Endothelial cell of umbilical vein (primary cell): ENCODE results near the gene RAB7B.

Experiments
- POLR2AphosphoS5 ChIP-seq: IDR thresholded peaks from 2 replicates; pipeline ENCODE4 v1.6.1; 2012; ENCODE audit warnings: low read depth, mild to moderate bottlenecking, control low read depth, low read length, moderate library complexity; ENCODE audit not compliant: insufficient read depth
- TF ChIP-seq, protein P1 (sequence below), 2 donors: IDR thresholded peaks; 1 replicate in 1 of 2; 2 replicates in 1 of 2; pipeline ENCODE4 v1.5.1; 2011; ENCODE audit warnings: low read length in 2 of 2, mild to moderate bottlenecking in 2 of 2, moderate library complexity in 2 of 2, control low read depth in 1 of 2, inconsistent platforms in 1 of 2, low read depth in 1 of 2; ENCODE audit not compliant: insufficient read depth in 1 of 2; ENCODE audit errors: extremely low read depth in 1 of 2

DNA sequence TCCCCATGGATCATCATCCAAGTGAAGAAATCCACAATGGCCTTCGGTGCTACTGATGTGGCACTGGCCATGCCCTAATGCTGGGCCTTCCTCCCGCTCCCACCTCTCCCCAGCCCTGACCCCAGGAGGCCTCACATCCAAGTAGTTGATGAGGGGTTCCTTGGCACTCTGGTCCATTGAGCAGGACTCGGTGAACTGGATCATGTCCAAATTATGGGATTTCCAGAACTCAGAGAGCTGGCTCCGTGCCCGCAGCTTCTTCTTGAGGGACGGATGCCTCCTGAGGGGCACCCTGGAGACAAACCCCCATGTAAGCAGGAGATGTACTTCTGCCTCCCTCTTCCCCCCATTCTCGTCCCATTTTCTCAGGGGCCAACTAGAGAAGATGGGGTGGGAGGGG is 19.6 kb upstream of the RAB7B start:
- no peak for TF ChIP-seq POLR2AphosphoS5
- TF ChIP-seq, protein P1, sequence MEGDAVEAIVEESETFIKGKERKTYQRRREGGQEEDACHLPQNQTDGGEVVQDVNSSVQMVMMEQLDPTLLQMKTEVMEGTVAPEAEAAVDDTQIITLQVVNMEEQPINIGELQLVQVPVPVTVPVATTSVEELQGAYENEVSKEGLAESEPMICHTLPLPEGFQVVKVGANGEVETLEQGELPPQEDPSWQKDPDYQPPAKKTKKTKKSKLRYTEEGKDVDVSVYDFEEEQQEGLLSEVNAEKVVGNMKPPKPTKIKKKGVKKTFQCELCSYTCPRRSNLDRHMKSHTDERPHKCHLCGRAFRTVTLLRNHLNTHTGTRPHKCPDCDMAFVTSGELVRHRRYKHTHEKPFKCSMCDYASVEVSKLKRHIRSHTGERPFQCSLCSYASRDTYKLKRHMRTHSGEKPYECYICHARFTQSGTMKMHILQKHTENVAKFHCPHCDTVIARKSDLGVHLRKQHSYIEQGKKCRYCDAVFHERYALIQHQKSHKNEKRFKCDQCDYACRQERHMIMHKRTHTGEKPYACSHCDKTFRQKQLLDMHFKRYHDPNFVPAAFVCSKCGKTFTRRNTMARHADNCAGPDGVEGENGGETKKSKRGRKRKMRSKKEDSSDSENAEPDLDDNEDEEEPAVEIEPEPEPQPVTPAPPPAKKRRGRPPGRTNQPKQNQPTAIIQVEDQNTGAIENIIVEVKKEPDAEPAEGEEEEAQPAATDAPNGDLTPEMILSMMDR (IDR thresholded peaks at IDR 0.05; ENCODE audit: extremely low read depth in 1 of 2, insufficient read depth in 1 of 2, low read depth in 1 of 2, low read length in 2 of 2) = no peak
